CD14-positive monocyte (primary cell): ENCODE data around the gene CNOT1. TPM values are rescaled to one million over a fixed set of nuclear protein-coding genes. Genes with fewer than 3 reads are reported as not detected.

Source experiments
- DNase-seq, 3 donors: peaks; one replicate each; pipeline ENCODE4 v3.0.0-alpha.2; 2011 to 2022
- H2AFZ ChIP-seq: 2 replicates; pipeline ENCODE4 v1.6.0; 2012; ENCODE audit warnings: mild to moderate bottlenecking, low read depth, low read length, inconsistent platforms; ENCODE audit not compliant: insufficient read depth, poor library complexity, severe bottlenecking
- H3K27ac ChIP-seq, 2 donors: 1 replicate in 1 of 2; 2 replicates in 1 of 2; pipeline ENCODE4 v1.5.1; 2012 to 2013; ENCODE audit warnings: low read length in 2 of 2, control low read depth in 1 of 2, inconsistent platforms in 1 of 2, low read depth in 1 of 2, mild to moderate bottlenecking in 1 of 2
- H3K27me3 ChIP-seq, 2 donors: one replicate each; pipeline versions ENCODE4 v1.6.0 to v1.6.1; 2011 to 2013; ENCODE audit warnings: low read length in 2 of 2; ENCODE audit not compliant: control insufficient read depth in 2 of 2, insufficient read depth in 2 of 2
- H3K36me3 ChIP-seq, 2 donors: replicated peaks in 1 of 2; 1 replicate in 1 of 2; 2 replicates in 1 of 2; pipeline versions ENCODE4 v1.5.1 to v1.6.1; 2012 to 2013; ENCODE audit warnings: low read length in 2 of 2, control low read depth in 1 of 2, inconsistent platforms in 1 of 2, mild to moderate bottlenecking in 1 of 2; ENCODE audit not compliant: insufficient read depth in 2 of 2, control insufficient read depth in 1 of 2
- H3K4me1 ChIP-seq, 2 donors: 1 replicate in 1 of 2; 2 replicates in 1 of 2; pipeline versions ENCODE4 v1.5.1 to v1.6.1; 2012 to 2013; ENCODE audit warnings: low read length in 2 of 2, control low read depth in 1 of 2, inconsistent platforms in 1 of 2, mild to moderate bottlenecking in 1 of 2, moderate library complexity in 1 of 2; ENCODE audit not compliant: insufficient read depth in 2 of 2, control insufficient read depth in 1 of 2
- H3K4me2 ChIP-seq: replicated peaks from 2 replicates; pipeline ENCODE3; 2012; ENCODE audit warnings: low read length, moderate library complexity, mild to moderate bottlenecking; ENCODE audit not compliant: poor library complexity, severe bottlenecking; ENCODE audit errors: extremely low read depth
- H3K4me3 ChIP-seq, 3 experiments: fragments of 200-600 bp in 1 of 3; sonication (generic) in 1 of 3; replicated peaks in 1 of 3; 1 replicate in 2 of 3; 2 replicates in 1 of 3; pipeline ENCODE4 v1.5.1; 2011 to 2013; ENCODE audit warnings: low read length in 3 of 3, mild to moderate bottlenecking in 3 of 3, control low read depth in 2 of 3, low read depth in 2 of 3, inconsistent platforms in 1 of 3, moderate library complexity in 1 of 3
- H3K79me2 ChIP-seq: 2 replicates; pipeline ENCODE4 v1.6.0; 2012; ENCODE audit warnings: mild to moderate bottlenecking, control low read depth, inconsistent platforms, low read length, moderate library complexity; ENCODE audit not compliant: insufficient read depth
- H3K9ac ChIP-seq: 2 replicates; pipeline ENCODE4 v1.6.0; 2017; ENCODE audit warnings: low read length, mild to moderate bottlenecking; ENCODE audit not compliant: insufficient read depth, poor library complexity, severe bottlenecking
- H3K9me3 ChIP-seq, 2 donors: replicated peaks in 1 of 2; 1 replicate in 1 of 2; 2 replicates in 1 of 2; pipeline versions ENCODE4 v1.5.1 to v1.6.1; 2012 to 2013; ENCODE audit warnings: low read length in 2 of 2, control low read depth in 1 of 2; ENCODE audit not compliant: control insufficient read depth in 1 of 2, insufficient read depth in 1 of 2
- H4K20me1 ChIP-seq: 2 replicates; pipeline ENCODE4 v1.6.0; 2012; ENCODE audit warnings: mild to moderate bottlenecking, low read length, control low read depth, moderate library complexity; ENCODE audit not compliant: insufficient read depth
- H3K27ac Mint-ChIP-seq, 7 donors: one replicate each; pipeline ENCODE4 v1.8.0; 2020; ENCODE audit warnings: mild to moderate bottlenecking in 7 of 7, mixed read lengths in 7 of 7, moderate library complexity in 6 of 7, inconsistent platforms in 2 of 7
- H3K27me3 Mint-ChIP-seq, 3 donors: one replicate each; pipeline ENCODE4 v1.8.0; 2021 to 2022; ENCODE audit warnings: low read depth in 3 of 3, mild to moderate bottlenecking in 3 of 3, mixed read lengths in 3 of 3, moderate library complexity in 3 of 3, inconsistent platforms in 1 of 3
- H3K36me3 Mint-ChIP-seq, 2 donors: one replicate each; pipeline ENCODE4 v1.8.0; 2020; ENCODE audit warnings: mixed read lengths in 2 of 2, inconsistent platforms in 1 of 2, mild to moderate bottlenecking in 1 of 2
- H3K4me1 Mint-ChIP-seq: one replicate; pipeline ENCODE4 v1.8.0; 2020; ENCODE audit warnings: mild to moderate bottlenecking, mixed read lengths
- H3K4me3 Mint-ChIP-seq, 2 donors: one replicate each; pipeline ENCODE4 v1.8.0; 2020; ENCODE audit warnings: mild to moderate bottlenecking in 2 of 2, mixed read lengths in 2 of 2, moderate library complexity in 1 of 2
- H3K9me3 Mint-ChIP-seq, 7 donors: one replicate each; pipeline ENCODE4 v1.8.0; 2020 to 2022; ENCODE audit warnings: mixed read lengths in 7 of 7, mild to moderate bottlenecking in 6 of 7, moderate library complexity in 6 of 7, inconsistent platforms in 2 of 7
- CTCF ChIP-seq: fragments of 200-600 bp; IDR thresholded peaks from one replicate; pipeline ENCODE4 v1.8.0; 2022; ENCODE audit warnings: antibody characterized with exemption, mild to moderate bottlenecking
- WGBS: methylation state at CpG from one replicate; pipeline ENCODE4 v1.1.5; 2013; ENCODE audit warnings: missing lambda C conversion rate; ENCODE audit not compliant: insufficient coverage; 5-methylcytosine and 5-hydroxymethylcytosine counted together
- intact Hi-C, 2 donors: fragments of 100-400 bp; cut with micrococcal nuclease; formaldehyde crosslinking; loops; one replicate each; pipeline versions ENCODE4 v1.15.0 to v1.15.1; 2023
- polyA plus RNA-seq, 3 donors: library from polyadenylated mRNA; depleted of rRNA in 1 of 3; unstranded in 2 of 3; stranded (reverse) in 1 of 3; fragments of 300-500 nt in 2 of 3; fragments of >200 nt in 1 of 3; fragmentation: Illumina TruSeq in 2 of 3; gene quantifications; 1 replicate in 2 of 3; 2 replicates in 1 of 3; pipeline ENCODE4 v1.2.3, GENCODE V29; 2012 to 2021

Gene CNOT1
- polyA plus RNA-seq, 3 donors, result 50.8 to 182 (median 60.8) TPM

DNA sequence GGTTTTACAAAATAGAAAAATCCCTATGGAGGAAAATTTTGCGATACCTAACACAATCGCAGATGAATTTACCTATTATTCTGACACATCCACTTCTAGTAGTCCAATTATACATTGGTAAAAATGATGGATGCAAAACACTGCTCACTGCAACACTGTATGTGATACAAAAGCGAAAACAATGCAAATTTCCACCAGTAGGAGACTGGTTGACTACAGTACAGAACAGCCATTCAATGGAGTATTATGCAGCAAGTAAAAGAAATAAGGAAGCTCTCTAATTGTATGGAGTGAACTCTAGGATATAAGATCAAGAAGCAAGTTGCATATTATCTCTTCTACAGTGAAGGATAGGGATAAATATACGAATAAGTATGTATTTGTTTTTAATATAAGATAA lies 65.9 kb downstream of the CNOT1 start:
- no peak overlapping the region for H3K27ac Mint-ChIP-seq
- H3K9me3 ChIP-seq, result no peaks in the 10 kb centered on the region
- peaks cover 67 to 100% of the 10 kb centered on the region in 2 donors for H3K36me3 ChIP-seq
- no peaks in the 10 kb centered on the region for H3K27me3 Mint-ChIP-seq
- intact Hi-C loops, result no loop called here
- H3K27ac ChIP-seq, result no peak overlapping the region
- H3K4me1 Mint-ChIP-seq, result no peaks in the 10 kb centered on the region
- no peaks in the 10 kb centered on the region for H3K4me1 ChIP-seq
- peaks cover 65 to 88% of the 10 kb centered on the region in 2 donors for H3K36me3 Mint-ChIP-seq
- H3K27me3 ChIP-seq, result no peaks in the 10 kb centered on the region
- H2AFZ ChIP-seq, result no peak overlapping the region
- no peak overlapping the region for H3K4me3 Mint-ChIP-seq
- no peaks in the 10 kb centered on the region for H3K9me3 Mint-ChIP-seq
- TF ChIP-seq CTCF, result no peak
- peaks cover 59% of the 10 kb centered on the region for H3K79me2 ChIP-seq
- no peak overlapping the region for H3K9ac ChIP-seq
- no peak overlapping the region for H3K4me3 ChIP-seq
- H4K20me1 ChIP-seq, result peaks cover 77% of the 10 kb centered on the region
- H3K4me2 ChIP-seq, result no peak overlapping the region
- WGBS, result no CpG with 5 or more reads among the region's 4 CpGs
- no peak for DNase-seq

DNA sequence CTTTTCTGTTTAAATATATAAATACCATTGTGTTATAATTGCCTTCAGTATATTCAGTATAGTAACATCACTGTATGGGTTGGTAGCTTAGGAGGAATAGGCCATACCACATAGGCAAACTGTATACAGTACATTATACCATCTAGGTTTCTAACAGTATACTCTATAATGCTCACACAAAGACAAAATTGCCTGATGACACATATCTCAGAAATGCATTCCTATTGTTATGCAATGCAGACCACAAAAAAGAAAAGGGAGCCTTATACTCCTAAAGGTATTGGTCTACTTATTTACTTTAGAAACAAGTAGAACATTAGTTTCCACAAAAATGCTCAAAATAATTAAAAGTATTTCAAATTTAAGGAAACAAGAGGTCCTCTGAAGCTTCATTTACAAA lies 66.4 kb downstream of the CNOT1 start:
- no peak for DNase-seq
- H3K27ac Mint-ChIP-seq, result no peak overlapping the region
- no peaks in the 10 kb centered on the region for H3K27me3 Mint-ChIP-seq
- H3K4me1 Mint-ChIP-seq, result no peaks in the 10 kb centered on the region
- H3K36me3 ChIP-seq, result peaks cover 69 to 100% of the 10 kb centered on the region in 2 donors
- no peaks in the 10 kb centered on the region for H3K9me3 Mint-ChIP-seq
- H4K20me1 ChIP-seq, result peaks cover 77% of the 10 kb centered on the region
- H2AFZ ChIP-seq, result no peak overlapping the region
- no peak overlapping the region for H3K9ac ChIP-seq
- H3K4me1 ChIP-seq, result no peaks in the 10 kb centered on the region
- H3K27me3 ChIP-seq, result no peaks in the 10 kb centered on the region
- TF ChIP-seq CTCF, result no peak
- no peak overlapping the region for H3K4me3 ChIP-seq
- no peak overlapping the region for H3K4me2 ChIP-seq
- H3K79me2 ChIP-seq, result peaks cover 56% of the 10 kb centered on the region
- peaks cover 68 to 86% of the 10 kb centered on the region in 2 donors for H3K36me3 Mint-ChIP-seq
- H3K9me3 ChIP-seq, result no peaks in the 10 kb centered on the region
- no peak overlapping the region for H3K4me3 Mint-ChIP-seq
- no peak overlapping the region for H3K27ac ChIP-seq
- intact Hi-C loops, result no loop called here
